HEK293T (cell line): ENCODE measurements around the gene SKA2.

Source experiments
- CTCF ChIA-PET: fragments of 350-600 bp; formaldehyde crosslinking; extraction: SDS; loops from one replicate; lab custom pipeline; 2021; ENCODE audit warnings: antibody characterized with exemption, inconsistent platforms; lab: Yijun Ruan, JAX
- POLR2A ChIA-PET: fragments of 350-600 bp; formaldehyde crosslinking; extraction: SDS; loops from one replicate; lab custom pipeline; 2020; ENCODE audit warnings: antibody characterized with exemption, inconsistent platforms; lab: Yijun Ruan, JAX
- DNase-seq: peaks from one replicate; pipeline ENCODE4 v3.0.0; 2012; ENCODE audit warnings: mixed read lengths; ENCODE audit errors: extremely low spot score
- ARNT ChIP-seq: fragments of 450-650 bp; IDR thresholded peaks from 2 replicates; pipeline ENCODE4 v1.6.1; 2017; ENCODE audit warnings: mild to moderate bottlenecking
- BHLHE40 ChIP-seq: fragments of 450-650 bp; IDR thresholded peaks from 2 replicates; pipeline ENCODE4 v1.6.1; 2016; ENCODE audit warnings: mild to moderate bottlenecking, moderate library complexity, borderline replicate concordance
- CTBP1 ChIP-seq: fragments of 450-650 bp; IDR thresholded peaks from 2 replicates; pipeline ENCODE4 v1.6.1; 2016; ENCODE audit warnings: borderline replicate concordance
- ELF4 ChIP-seq: fragments of 450-650 bp; IDR thresholded peaks from 2 replicates; pipeline ENCODE4 v1.6.1; 2017; ENCODE audit warnings: antibody characterized with exemption
- FOXA1 ChIP-seq: fragments of 450-650 bp; IDR thresholded peaks from 2 replicates; pipeline ENCODE4 v1.6.1; 2016; ENCODE audit warnings: mild to moderate bottlenecking
- FOXK2 ChIP-seq: fragments of 450-650 bp; IDR thresholded peaks from 2 replicates; pipeline ENCODE4 v1.6.1; 2016; ENCODE audit warnings: mild to moderate bottlenecking
- FOXM1 ChIP-seq: fragments of 450-650 bp; IDR thresholded peaks from 2 replicates; pipeline ENCODE4 v1.6.1; 2017; ENCODE audit warnings: mild to moderate bottlenecking, borderline replicate concordance
- HDGF ChIP-seq: fragments of 450-650 bp; IDR thresholded peaks from 2 replicates; pipeline ENCODE4 v1.6.1; 2017; ENCODE audit warnings: antibody characterized with exemption, borderline replicate concordance
- L3MBTL2 ChIP-seq: fragments of 450-650 bp; conservative IDR thresholded peaks from 2 replicates; pipeline ENCODE4 v1.6.1; 2016; ENCODE audit warnings: mild to moderate bottlenecking
- LEF1 ChIP-seq: fragments of 450-650 bp; IDR thresholded peaks from 2 replicates; pipeline ENCODE4 v1.6.1; 2017; ENCODE audit warnings: mild to moderate bottlenecking, borderline replicate concordance
- NFRKB ChIP-seq: fragments of 450-650 bp; IDR thresholded peaks from 2 replicates; pipeline ENCODE4 v1.6.1; 2016; ENCODE audit warnings: mild to moderate bottlenecking, moderate library complexity
- SP1 ChIP-seq: fragments of 450-650 bp; IDR thresholded peaks from 2 replicates; pipeline ENCODE4 v1.6.1; 2017
- SUZ12 ChIP-seq: fragments of 450-650 bp; IDR thresholded peaks from 2 replicates; pipeline ENCODE4 v1.6.1; 2016; ENCODE audit warnings: mild to moderate bottlenecking
- TARDBP ChIP-seq: fragments of 450-650 bp; IDR thresholded peaks from 2 replicates; pipeline ENCODE4 v1.6.1; 2016
- ZNF384 ChIP-seq: fragments of 450-650 bp; IDR thresholded peaks from 2 replicates; pipeline ENCODE4 v1.6.1; 2016
- TF ChIP-seq, protein P1 (sequence below): fragments of 450-650 bp; IDR thresholded peaks from 2 replicates; pipeline ENCODE4 v1.6.1; 2016

Gene SKA2

DNA sequence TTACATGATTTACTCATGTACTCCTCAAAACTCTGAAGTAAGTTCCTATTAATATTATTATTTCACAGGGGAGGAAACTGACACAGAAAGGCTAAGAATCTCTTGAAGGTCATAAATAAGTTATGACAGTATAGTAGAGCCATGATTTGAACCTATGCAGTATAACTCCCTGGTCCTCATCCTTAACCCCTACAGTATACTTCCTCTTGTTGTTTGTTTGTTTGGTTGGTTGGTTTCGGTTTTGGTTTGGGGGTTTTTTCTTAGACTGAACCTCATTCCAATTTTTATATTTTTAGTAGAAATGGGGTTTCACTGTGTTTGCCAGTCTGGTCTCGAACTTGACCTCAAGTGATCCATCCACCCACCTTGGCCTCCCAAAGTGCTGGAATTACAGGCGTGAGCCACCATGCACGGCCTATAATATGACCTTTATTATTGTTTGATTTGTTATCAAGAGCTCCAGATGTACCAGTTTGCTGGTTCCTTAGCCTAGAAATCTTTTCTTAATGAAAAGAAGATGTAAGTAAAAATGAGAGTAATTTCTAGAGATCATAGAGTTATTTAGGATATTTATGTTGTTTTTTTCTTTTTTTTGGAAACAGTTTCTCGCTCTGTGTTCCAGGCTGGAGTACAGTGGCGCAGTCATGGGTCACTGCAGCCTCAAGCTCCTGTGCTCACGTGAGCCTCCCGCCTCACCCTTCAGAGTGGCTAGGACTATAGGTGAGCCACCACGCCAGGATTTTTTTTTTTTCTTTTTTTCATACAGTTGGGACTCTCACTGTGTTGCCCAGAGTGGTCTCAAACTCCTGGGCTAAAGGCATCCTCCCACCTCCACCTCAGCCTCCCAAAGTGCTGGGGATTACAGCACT is 5.4 kb upstream of the SKA2 start:
- CTCF ChIA-PET = interaction anchor here (0.6 kb wide), 1 partner anchor 8 kb away, joined by 3 read pairs; no protein-coding TSS in a partner anchor
- TF ChIP-seq ARNT = no peak
- TF ChIP-seq LEF1 = no peak
- TF ChIP-seq BHLHE40 = no peak
- TF ChIP-seq SP1 = no peak
- TF ChIP-seq, protein P1, sequence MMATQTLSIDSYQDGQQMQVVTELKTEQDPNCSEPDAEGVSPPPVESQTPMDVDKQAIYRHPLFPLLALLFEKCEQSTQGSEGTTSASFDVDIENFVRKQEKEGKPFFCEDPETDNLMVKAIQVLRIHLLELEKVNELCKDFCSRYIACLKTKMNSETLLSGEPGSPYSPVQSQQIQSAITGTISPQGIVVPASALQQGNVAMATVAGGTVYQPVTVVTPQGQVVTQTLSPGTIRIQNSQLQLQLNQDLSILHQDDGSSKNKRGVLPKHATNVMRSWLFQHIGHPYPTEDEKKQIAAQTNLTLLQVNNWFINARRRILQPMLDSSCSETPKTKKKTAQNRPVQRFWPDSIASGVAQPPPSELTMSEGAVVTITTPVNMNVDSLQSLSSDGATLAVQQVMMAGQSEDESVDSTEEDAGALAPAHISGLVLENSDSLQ = no peak
- POLR2A ChIA-PET = no interaction called here
- DNase-seq = no peak

DNA sequence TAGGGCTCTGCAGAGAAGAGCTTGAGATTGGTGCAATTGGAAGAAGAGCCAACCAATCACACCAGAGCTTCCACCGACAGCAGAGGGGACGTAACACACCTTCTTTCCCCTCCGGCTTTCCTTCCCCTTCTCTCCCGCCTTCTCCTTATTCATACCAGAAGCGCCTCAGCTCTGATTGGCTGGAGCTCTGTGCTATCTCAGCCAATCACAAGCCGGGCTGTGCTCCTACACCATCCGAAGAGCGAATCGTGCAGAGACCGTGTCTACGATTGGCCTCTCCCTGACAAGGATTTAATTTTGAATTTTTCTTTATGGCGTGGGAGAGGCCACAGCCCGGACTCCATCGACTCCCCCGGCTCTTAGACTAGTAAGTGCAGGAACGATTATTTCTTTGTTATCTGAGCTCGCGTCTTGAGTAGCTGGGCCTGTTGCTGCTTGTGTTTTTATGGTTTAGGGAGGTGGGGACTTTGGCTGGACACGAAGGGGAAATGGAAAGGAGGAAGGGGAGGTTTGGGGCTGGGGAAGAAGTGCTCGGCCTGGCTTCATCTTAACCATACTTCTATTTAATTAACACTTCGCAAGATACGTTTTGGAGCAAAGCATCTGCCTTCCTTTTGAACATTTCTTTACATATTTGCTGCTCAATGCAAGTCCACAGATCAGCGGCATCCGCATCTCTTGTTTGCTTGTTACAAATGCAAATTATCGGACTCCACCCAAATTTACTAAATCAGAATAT is 622 bp upstream of the SKA2 start, which contains the start of gene PRR11:
PRR11 (plus strand) TSS at position 308 of the 739 bp plus-strand sequence. CDS start 14,007 bp downstream, outside the sequence.
- POLR2A ChIA-PET = interaction anchor here (0.5 to 2.7 kb wide), 15 partner anchors 8 to 637 kb away, joined by 3 to 25 read pairs (median 3); partner anchors contain the start of genes GDPD1, TRIM37 and VMP1
- CTCF ChIA-PET = interaction anchor here (0.5 to 0.8 kb wide), 2 partner anchors 11 to 143 kb away, joined by 3 to 4 read pairs; no protein-coding TSS in a partner anchor
- no peak for DNase-seq
- TF ChIP-seq SP1 (no peak), NFRKB (no peak), HDGF (no peak; the same call in 1 of the 2 replicates), FOXM1 (peak; percentile 99), BHLHE40 (no peak), CTBP1 (no peak), L3MBTL2 (peak; percentile 85), FOXK2 (no peak), TARDBP (no peak), LEF1 (no peak)

DNA sequence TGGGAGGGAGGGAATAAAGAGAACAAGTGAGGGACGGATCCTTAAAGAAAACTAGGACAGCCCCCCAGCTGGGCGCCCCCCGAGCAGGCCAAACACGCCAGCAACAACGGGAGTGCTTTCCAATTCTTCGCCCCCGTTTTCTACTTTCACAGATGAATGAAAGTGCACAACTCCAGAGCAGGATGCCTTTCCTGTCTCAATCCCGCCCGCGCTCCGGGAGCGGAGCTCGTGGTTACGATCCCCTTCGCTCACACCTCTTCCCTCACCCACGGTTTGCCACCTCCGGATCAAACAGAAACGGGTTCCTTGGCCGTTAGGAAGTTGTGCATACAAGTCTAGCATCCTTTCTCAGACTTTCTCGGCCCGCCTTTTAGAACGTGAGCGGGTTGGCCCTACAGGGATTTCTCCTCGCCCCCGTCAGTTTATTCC is 680 bp downstream of the SKA2 start:
- TF ChIP-seq CTBP1 (no peak), LEF1 (no peak), ZNF384 (no peak), ARNT (no peak), FOXA1 (no peak), ELF4 (no peak), SUZ12 (no peak), TARDBP (no peak), HDGF (no peak), L3MBTL2 (no peak), NFRKB (no peak), FOXK2 (no peak), BHLHE40 (no peak), FOXM1 (no peak), SP1 (no peak)
- TF ChIP-seq, protein P1 = no peak
- DNase-seq = peak; percentile 20
- POLR2A ChIA-PET = interaction anchor here (1.0 to 2.7 kb wide), 10 partner anchors 9 to 462 kb away, joined by 3 to 25 read pairs (median 5); partner anchors contain the start of genes GDPD1, RAD51C and TRIM37
- CTCF ChIA-PET = no interaction called here

DNA sequence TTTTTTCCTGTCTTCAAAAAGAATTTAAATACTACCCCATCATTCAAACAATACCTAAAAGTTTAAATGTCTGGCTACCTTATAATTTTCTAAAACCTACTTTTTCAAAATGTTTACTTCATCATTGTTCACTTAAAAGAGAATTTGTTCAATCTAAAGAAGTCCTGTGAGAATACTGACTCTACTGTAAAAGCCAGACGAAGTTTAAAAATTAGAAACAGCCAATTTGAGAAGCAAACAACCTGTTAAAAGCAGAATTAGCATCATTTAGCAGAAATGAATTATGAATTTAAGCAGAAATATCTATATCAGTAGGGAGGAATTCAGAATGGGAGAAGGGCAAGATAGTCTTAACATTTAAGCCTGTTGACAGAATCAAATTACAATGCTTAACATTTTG is 2.1 kb downstream of the SKA2 start:
- POLR2A ChIA-PET = interaction anchor here (2.7 kb wide), 1 partner anchor 46 kb away, joined by 25 read pairs; the partner anchor contains the start of gene TRIM37
- TF ChIP-seq, protein P1 = no peak
- TF ChIP-seq SP1 (no peak), LEF1 (no peak), ARNT (no peak), HDGF (no peak), FOXA1 (no peak), CTBP1 (no peak), ZNF384 (no peak), FOXM1 (no peak), ELF4 (no peak), L3MBTL2 (no peak), FOXK2 (no peak), TARDBP (no peak), SUZ12 (no peak), NFRKB (no peak), BHLHE40 (no peak)
- CTCF ChIA-PET = interaction anchor here (0.6 kb wide), 1 partner anchor 8 kb away, joined by 3 read pairs; no protein-coding TSS in a partner anchor
- DNase-seq = no peak

DNA sequence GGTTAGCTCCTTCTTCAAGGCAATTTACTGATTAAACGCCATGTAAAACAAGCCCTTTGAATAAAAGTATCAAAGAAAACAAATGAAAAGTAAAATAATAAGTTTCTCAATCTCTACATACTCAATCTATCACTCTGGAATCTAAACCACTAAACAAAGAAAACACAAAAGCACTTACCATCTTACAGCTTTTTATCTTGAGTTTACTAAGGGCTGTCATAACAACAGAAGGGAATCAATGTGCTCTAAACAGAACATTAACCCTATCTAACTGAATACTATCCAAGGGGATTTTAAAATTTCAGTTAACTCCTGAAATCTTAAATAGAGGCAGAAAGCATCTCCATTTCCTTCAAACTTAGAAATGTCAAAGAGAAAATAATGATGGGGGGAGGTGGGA is 3.4 kb downstream of the SKA2 start:
- DNase-seq = no peak
- CTCF ChIA-PET = no interaction called here
- POLR2A ChIA-PET = interaction anchor here (0.6 to 2.1 kb wide), 2 partner anchors 26 to 69 kb away, joined by 3 to 7 read pairs; partner anchors contain the start of gene GDPD1
- TF ChIP-seq ZNF384 (no peak), SP1 (no peak), NFRKB (no peak), BHLHE40 (no peak), FOXM1 (no peak), HDGF (no peak), L3MBTL2 (no peak), CTBP1 (no peak; the same call in 1 of the 2 replicates), FOXA1 (no peak)
- TF ChIP-seq, protein P1 = no peak
